OCI-LY1 (cell line): ENCODE data around the gene RASD2.

Source experiments
- EZH2 ChIP-seq: fragments of 200-600 bp; sonication (generic), shearing (Covaris generic); IDR thresholded peaks from 2 replicates; pipeline ENCODE4 v1.8.0; 2017; ENCODE audit warnings: borderline replicate concordance, mixed run types, mild to moderate bottlenecking, antibody characterized with exemption, low read length, moderate library complexity, mixed read lengths
- TF ChIP-seq, protein P1 (sequence below): fragments of 200-600 bp; sonication (generic), shearing (Covaris generic); IDR thresholded peaks from 2 replicates; pipeline ENCODE4 v1.5.1; 2017; ENCODE audit warnings: mild to moderate bottlenecking, antibody characterized with exemption, low read length, moderate library complexity, mixed read lengths

DNA sequence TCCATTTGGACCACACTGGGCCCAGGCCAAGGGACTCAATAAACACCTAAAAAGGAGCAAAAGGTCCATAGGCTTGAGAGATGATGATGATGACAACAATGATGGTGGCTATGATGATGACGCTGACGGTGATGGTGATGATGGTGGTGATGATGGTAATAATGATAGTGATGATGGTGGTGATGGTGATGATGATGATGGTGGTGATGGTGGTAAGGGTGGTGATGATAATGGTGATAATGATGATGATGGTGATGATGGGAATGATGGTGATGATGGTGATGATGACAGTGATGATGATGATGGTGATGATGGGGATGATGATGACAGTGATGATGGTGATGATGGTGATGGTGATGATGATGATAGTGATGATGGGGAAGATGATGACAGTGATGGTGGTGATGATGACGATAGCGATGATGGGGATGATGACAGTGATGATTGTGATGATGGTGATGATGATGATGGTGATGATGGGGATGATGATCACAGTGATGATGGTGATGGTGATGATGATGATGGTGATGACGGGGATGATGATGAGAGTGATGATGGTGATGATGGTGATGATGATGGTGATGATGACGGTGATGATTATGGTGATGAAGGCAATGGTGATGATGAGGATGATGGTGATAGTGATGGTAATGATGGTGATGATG is 7.1 kb upstream of the RASD2 start:
- TF ChIP-seq EZH2, result no peak
- TF ChIP-seq, protein P1, sequence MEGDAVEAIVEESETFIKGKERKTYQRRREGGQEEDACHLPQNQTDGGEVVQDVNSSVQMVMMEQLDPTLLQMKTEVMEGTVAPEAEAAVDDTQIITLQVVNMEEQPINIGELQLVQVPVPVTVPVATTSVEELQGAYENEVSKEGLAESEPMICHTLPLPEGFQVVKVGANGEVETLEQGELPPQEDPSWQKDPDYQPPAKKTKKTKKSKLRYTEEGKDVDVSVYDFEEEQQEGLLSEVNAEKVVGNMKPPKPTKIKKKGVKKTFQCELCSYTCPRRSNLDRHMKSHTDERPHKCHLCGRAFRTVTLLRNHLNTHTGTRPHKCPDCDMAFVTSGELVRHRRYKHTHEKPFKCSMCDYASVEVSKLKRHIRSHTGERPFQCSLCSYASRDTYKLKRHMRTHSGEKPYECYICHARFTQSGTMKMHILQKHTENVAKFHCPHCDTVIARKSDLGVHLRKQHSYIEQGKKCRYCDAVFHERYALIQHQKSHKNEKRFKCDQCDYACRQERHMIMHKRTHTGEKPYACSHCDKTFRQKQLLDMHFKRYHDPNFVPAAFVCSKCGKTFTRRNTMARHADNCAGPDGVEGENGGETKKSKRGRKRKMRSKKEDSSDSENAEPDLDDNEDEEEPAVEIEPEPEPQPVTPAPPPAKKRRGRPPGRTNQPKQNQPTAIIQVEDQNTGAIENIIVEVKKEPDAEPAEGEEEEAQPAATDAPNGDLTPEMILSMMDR, result no peak
